Suprapubic skin (tissue), 4 donors: ENCODE data around the gene GGCT. TPM values are rescaled to one million over a fixed set of nuclear protein-coding genes. Genes with fewer than 3 reads are reported as not detected.
A peak's percentile ranks its signal among the peaks of the same experiment; 100 is the strongest.

Experiments used
- DNase-seq, 2 donors: peaks; one replicate each; pipeline ENCODE4 v3.0.0-alpha.2; 2019; ENCODE audit warnings: low spot score in 2 of 2
- H3K27ac ChIP-seq: fragments of 200-600 bp; sonication (generic); one replicate; pipeline ENCODE4 v1.5.1; 2019
- H3K27me3 ChIP-seq: fragments of 200-600 bp; sonication (generic); one replicate; pipeline ENCODE4 v1.5.1; 2019
- H3K36me3 ChIP-seq: fragments of 200-600 bp; sonication (generic); one replicate; pipeline ENCODE4 v1.5.1; 2019
- H3K4me1 ChIP-seq: fragments of 200-600 bp; sonication (generic); one replicate; pipeline ENCODE4 v1.5.1; 2019
- H3K4me3 ChIP-seq: fragments of 200-600 bp; sonication (generic); one replicate; pipeline ENCODE4 v1.5.1; 2019; ENCODE audit warnings: mild to moderate bottlenecking
- H3K9me3 ChIP-seq: fragments of 200-600 bp; sonication (generic); one replicate; pipeline ENCODE4 v1.5.1; 2019
- CTCF ChIP-seq, 2 donors: fragments of 200-600 bp in 1 of 2; fragments of 450-650 bp in 1 of 2; sonication (generic) in 1 of 2; IDR thresholded peaks; one replicate each; pipeline ENCODE4 v1.5.1; 2016 to 2019; ENCODE audit warnings: antibody characterized with exemption in 2 of 2, mild to moderate bottlenecking in 1 of 2, moderate library complexity in 1 of 2
- EP300 ChIP-seq: sonication (generic); formaldehyde crosslinking; IDR thresholded peaks from one replicate; pipeline ENCODE4 v1.6.1; 2017; ENCODE audit warnings: antibody characterized with exemption
- POLR2A ChIP-seq, 2 donors: fragments of 450-650 bp; IDR thresholded peaks; one replicate each; pipeline ENCODE4 v1.6.1; 2017; ENCODE audit warnings: antibody characterized with exemption in 2 of 2, mild to moderate bottlenecking in 2 of 2, moderate library complexity in 2 of 2
- POLR2AphosphoS5 ChIP-seq, 3 donors: sonication (generic); formaldehyde crosslinking; IDR thresholded peaks; one replicate each; pipeline ENCODE4 v1.6.1; 2017; ENCODE audit warnings: antibody characterized with exemption in 3 of 3
- WGBS: methylation state at CpG from one replicate; pipeline ENCODE4 v1.1.5; 2018; 5-methylcytosine and 5-hydroxymethylcytosine counted together
- total RNA-seq, 4 donors: library from RNA; depleted of rRNA; stranded (reverse); fragments of >200 nt; gene quantifications; one replicate each; pipeline ENCODE4 v1.1.0, GENCODE V29; 2016

GGCT gene
- total RNA-seq, 4 donors from 2014 or later, result 13.7 to 76.1 (median 54.1) TPM

GRCh38 chr7:30472784-30473775 lies 31.5 kb downstream of the GGCT start:
- no peaks in the 10 kb centered on the region for H3K9me3 ChIP-seq
- peak overlapping the region; percentile 22 for H3K27ac ChIP-seq
- no peak for DNase-seq
- no peaks in the 10 kb centered on the region for H3K36me3 ChIP-seq
- 79% methylated on average over 4 of the region's 4 CpGs for WGBS
- H3K4me1 ChIP-seq, result peaks cover 86% of the 10 kb centered on the region
- no peaks in the 10 kb centered on the region for H3K27me3 ChIP-seq
- H3K4me3 ChIP-seq, result no peak overlapping the region
- TF ChIP-seq POLR2A (IDR thresholded peaks at IDR 0.05), result no peak
- no peak for TF ChIP-seq EP300
- no peak for TF ChIP-seq CTCF (IDR thresholded peaks at IDR 0.05)
- no peak for TF ChIP-seq POLR2AphosphoS5 (IDR thresholded peaks at IDR 0.05)

GRCh38 chr7:30472081-30472783 lies 32.4 kb downstream of the GGCT start:
- Histone ChIP-seq H3K4me1 (peaks cover 82% of the 10 kb centered on the region), H3K9me3 (no peaks in the 10 kb centered on the region), H3K27me3 (no peaks in the 10 kb centered on the region), H3K27ac (peak overlapping the region; percentile 87), H3K36me3 (no peaks in the 10 kb centered on the region), H3K4me3 (no peak overlapping the region)
- no peak for DNase-seq
- TF ChIP-seq POLR2AphosphoS5 (IDR thresholded peaks at IDR 0.05), result no peak
- TF ChIP-seq EP300, result no peak
- TF ChIP-seq POLR2A (IDR thresholded peaks at IDR 0.05), result no peak
- TF ChIP-seq CTCF (IDR thresholded peaks at IDR 0.05), result no peak
- 83% methylated on average over 4 of the region's 4 CpGs for WGBS

- H3K4me1 ChIP-seq, result peaks cover 74% of the 10 kb centered on the region
- no peak for DNase-seq
- peak overlapping the region; percentile 87 for H3K27ac ChIP-seq
- H3K27me3 ChIP-seq, result no peaks in the 10 kb centered on the region
- H3K36me3 ChIP-seq, result no peaks in the 10 kb centered on the region
- no peak overlapping the region for H3K4me3 ChIP-seq
- WGBS, result 58% methylated on average over 2 of the region's 2 CpGs
- no peak for TF ChIP-seq POLR2A (IDR thresholded peaks at IDR 0.05)
- no peak for TF ChIP-seq EP300
- TF ChIP-seq POLR2AphosphoS5 (IDR thresholded peaks at IDR 0.05), result no peak
- TF ChIP-seq CTCF (IDR thresholded peaks at IDR 0.05), result no peak
- H3K9me3 ChIP-seq, result no peaks in the 10 kb centered on the region
These were observed 33.4 kb downstream of the GGCT start for GRCh38 chr7:30471205-30471604.

- Histone ChIP-seq H3K27ac (peak overlapping the region; percentile 87), H3K36me3 (no peaks in the 10 kb centered on the region), H3K4me1 (peaks cover 74% of the 10 kb centered on the region), H3K9me3 (no peaks in the 10 kb centered on the region), H3K4me3 (no peak overlapping the region), H3K27me3 (no peaks in the 10 kb centered on the region)
- TF ChIP-seq POLR2A (IDR thresholded peaks at IDR 0.05) (no peak), POLR2AphosphoS5 (IDR thresholded peaks at IDR 0.05) (no peak), CTCF (IDR thresholded peaks at IDR 0.05) (no peak), EP300 (no peak)
- WGBS, result 40% methylated on average over 6 of the region's 6 CpGs
- DNase-seq, result no peak
These were observed 33.9 kb downstream of the GGCT start for GRCh38 chr7:30470771-30471170.
